Mucosa of gallbladder (tissue), 1 donor: ENCODE measurements around the gene ROBO1. TPM values are rescaled to one million over a fixed set of nuclear protein-coding genes. Genes with fewer than 3 reads are reported as not detected.

ENCODE experiments used
- DNase-seq: peaks from one replicate; pipeline ENCODE4 v3.0.0-alpha.2; 2020; ENCODE audit warnings: low spot score
- total RNA-seq: library from RNA; stranded (reverse); gene quantifications from one replicate; pipeline ENCODE4 v1.2.1, GENCODE V29; 2021
- donor health status: DM: no; HTN: no; CAD: no.

Gene ROBO1
- total RNA-seq, 1 donor from 2014 or later = 9.6 TPM

DNA sequence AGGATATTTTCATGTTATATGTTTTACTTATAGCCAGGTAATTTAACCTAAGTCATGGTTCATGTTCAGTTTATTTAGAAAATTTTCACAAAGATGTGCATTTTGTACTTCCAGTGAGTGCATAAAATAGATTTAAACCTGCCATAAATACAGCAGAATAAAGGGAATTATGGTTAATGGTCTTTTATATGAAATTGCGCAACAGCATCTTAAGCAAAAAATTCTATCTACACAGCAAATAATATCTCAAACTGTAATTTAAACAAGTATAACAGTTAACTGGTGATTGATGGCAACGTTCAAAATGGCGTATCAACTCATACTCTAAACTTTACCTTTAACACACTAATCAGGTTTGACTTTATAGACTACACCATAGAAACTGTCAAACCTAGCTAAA, 97.6 kb downstream of the ROBO1 start:
- DNase-seq = no peak

DNA sequence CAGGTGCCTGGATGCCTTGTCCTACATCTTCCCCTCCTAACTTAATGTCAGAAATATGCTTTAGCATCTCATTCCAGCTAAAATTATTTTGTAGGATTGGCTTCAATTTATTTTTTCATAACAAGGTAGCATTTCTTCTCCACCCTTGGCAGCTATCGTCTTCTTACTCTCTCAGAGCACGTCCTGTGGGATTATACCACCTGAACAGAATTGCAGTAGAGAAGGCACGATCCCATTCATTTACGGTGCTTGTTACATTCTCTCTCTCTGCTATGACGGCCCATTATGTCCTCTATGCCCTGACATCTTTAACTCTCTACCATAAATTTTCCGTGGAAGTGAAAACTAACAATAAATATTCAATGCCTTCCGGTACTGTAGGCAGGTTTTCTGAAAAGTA, 103.3 kb downstream of the ROBO1 start:
- no peak for DNase-seq

DNA sequence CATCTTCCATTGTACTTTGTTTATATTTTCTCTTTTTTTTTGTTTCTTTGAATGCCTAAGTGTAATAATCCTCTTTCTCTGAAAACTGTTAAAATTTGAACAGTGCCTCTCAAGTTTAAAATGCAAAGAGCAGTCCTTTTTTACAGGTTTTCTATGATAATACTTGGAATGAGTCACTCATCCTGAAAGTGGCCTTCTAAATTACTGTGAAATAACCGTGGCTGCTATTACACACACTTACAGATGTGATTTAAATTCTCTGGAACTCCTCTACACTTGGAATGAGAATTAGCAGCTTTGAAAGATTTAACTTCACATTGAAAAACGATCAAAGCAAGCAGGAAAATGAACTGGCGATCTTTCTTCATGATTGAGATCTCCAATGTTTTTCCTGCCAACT, 105.9 kb downstream of the ROBO1 start:
- no peak for DNase-seq

DNA sequence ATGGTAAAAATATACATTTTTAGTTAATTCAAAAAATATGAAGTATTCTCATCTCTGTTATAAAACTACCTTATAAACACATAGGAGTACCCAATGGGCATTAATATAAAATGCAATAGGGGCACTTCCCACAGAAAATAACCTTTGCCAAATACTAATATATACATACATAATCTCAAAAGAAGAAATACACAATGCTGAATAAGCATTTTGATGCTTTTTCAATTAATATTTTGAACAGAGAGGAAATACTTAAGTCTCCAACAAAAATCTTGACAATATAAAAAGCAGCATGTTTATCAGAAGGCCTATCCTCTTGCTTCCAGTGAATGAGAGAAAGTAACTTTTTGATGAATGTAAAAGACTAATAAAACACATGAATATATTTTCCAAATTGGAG, 110.7 kb downstream of the ROBO1 start:
- no peak for DNase-seq

DNA sequence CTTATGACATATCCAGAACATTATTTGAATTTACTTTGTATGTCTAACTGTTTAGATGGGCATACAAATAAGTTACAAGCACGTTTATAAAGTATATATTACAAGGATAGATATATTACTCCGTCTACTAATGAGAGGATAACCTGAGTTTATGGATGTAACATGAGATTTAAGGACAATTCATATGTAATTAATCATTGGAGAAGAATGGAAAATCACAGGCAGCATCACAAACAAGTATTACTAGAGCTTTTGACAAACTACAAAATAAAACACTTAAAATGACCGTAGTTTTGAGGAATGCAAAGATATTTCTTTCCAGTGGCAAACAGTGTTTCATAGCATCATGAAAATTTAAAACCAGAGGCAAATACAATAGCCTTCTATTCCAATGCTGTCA, 113.8 kb downstream of the ROBO1 start:
- no peak for DNase-seq

DNA sequence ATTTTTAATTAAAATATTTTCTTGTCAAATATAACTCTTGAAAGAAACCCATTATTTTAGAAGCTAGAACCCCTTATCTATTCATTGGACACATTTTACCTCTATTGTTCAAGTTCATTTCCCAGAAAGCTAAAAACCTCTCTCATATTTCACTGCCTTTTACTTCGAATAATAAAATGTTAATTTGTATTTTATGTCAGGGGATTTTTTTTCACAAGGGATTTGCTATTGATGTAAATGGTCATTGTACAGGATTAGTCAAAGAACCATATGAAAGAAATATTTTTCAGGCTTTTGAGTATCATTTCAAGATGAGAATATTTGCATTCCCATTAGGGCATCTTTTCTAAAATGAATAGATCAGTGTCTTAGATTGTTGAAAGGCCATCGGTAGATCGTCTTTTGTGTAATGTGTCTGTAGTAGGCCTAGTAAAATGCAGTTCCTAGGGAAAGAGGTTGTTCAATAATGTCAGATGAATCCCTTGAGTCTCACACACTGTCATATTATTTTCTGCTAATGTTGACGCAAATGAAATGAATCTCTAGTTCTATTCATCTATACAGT, 114.5 kb downstream of the ROBO1 start:
- DNase-seq = no peak

DNA sequence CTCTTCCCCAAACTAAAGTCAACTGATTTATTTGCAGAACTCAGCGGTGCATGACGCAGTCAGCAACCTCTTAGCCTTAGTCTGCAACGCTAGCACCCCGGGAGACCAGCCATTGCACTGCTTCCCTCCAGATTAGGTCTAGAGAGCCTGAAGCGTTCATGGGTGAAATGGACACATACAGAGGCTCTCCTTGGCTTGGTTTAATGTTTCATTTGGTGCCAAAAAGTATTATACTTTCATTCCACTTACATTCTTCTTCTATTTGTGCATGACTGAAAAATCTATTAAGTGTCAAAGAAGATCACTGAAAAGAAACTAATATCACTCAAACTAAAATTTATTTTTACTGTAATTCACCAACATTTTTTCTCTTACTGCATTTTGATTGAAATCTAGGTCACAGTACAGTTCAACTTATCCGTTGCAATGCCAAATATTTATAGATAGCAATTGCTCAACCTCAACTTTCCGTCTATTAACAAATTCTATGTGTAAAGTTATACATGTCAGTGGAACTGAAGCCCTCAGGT, 116.2 kb downstream of the ROBO1 start:
- no peak for DNase-seq

DNA sequence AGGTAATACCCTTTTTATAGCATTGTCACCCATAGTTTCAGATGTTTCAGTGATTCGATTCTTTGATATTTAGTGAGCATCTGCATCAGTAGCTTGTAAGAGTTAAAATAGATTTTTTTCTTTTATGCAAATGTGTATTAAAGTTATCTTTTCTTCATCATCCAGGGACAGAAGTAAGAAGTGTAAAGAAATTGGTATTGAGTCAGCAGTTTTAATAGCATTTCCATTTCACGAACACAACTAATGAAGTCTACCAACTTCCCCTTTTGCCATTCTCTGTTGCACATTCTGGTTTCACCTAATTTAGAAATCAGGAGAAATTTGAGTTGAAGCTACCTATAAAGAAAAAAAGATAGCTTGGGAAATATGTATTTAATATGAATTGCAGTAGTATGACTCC, 127.9 kb downstream of the ROBO1 start:
- no peak for DNase-seq

DNA sequence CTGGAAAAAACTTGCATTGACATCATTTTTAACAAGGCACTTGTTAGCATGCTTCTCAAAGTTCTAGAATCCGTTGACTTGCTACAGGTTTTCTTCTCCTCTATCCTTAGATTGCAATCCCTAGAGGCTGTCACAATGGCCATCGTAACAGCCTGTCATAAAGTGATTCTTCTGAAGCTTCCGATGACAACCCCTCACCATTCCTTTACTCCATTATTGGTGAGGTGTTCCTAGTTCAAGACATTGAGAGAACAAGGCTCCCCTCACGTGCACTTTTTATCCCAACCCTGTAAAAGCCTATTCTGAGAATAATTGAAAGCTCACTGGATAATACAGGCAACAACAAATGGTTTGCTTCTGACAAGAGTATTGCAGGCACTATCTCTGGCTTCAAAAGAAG, 131.4 kb downstream of the ROBO1 start:
- DNase-seq = no peak

DNA sequence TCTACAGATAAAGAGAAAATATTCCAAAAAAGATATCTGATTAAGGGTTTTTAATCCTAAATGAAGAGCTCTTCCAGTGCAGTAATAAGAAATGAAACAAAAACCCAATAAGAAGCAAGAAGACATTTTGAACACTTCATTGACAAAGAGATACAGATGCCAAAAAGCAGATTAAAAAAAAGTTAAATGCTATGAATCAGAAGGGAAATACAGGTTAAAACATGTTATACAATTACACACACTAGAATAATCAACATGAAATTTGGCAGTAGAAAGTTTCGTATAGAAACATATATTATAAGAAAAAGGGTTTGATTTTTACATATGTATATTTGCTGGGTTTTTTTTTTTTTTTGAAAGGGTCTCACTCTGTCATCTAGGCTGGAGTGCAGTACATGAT, 135.0 kb downstream of the ROBO1 start:
- DNase-seq = no peak

DNA sequence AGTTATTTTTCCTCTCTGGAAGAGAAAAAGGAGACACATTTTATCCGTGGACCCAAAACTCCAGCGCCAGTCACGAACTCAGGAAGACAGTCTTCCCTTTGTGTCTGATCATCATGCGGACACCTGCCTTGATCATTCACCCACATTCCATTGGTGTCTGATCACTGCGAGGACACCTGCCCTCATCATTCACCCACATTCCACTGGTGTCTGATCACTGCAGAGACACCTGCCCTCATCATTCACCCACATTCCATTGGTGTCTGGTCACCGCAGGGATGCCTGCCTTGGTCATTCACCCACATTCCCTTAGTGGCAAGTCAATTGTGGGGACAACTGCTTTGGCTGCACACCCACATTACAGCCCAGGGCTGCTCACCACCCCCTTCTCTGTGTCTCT, 148.9 kb downstream of the ROBO1 start:
- no peak for DNase-seq

DNA sequence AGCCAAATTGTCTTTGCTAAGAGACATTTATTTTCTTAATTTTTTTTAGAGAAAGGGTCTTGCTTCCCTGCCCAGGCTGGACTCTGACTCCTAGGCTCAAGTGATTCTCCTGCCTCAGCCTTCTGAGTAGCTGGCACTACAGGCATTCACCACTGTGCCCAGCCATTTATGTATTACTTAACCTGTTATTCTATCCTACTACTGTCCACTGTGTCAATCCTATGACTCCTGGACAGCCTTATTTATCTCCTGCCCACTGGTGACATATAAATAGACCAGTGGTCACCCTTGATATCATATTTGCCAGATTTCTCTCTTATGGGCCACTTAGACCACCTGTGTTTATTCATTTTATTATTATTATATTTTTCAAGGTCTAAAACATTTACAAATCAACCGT, 161.4 kb downstream of the ROBO1 start:
- no peak for DNase-seq

DNA sequence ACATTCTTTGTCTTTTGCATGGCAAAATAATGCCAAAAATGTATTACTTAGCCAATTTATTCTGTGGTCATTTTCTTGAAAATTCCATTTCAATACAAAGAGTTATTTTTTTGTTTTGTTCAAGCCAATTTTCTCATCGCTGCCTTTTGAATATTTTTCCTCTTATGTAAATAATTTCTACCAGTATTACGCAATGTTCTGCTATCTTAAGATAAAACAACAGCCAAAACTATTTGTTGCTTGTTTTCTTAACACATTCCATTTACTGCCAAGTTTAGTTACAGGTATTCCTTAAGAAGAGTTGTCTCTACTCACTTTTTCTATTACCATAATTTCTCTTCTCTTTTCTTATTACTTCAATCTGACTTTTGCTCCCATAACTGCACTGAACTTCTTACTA, 163.1 kb downstream of the ROBO1 start:
- DNase-seq = no peak

DNA sequence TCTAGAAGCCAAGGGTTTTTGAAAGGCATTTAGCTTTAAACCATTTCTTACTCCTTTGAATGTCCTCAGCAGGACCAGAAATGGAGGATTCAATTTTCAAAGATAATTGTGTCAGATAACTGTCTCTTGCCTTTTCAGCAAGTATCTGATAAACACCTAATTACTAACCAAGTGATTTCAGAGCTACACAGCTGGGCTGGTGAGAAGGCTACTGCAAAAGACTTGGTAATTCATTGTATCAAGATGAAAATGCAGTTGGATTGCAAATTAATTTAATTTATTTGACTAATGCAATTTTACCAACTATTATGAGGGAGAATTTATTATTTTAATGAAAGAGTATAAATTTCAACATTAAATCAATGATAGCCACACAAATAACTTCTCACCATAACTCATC, 165.4 kb downstream of the ROBO1 start:
- DNase-seq = no peak

DNA sequence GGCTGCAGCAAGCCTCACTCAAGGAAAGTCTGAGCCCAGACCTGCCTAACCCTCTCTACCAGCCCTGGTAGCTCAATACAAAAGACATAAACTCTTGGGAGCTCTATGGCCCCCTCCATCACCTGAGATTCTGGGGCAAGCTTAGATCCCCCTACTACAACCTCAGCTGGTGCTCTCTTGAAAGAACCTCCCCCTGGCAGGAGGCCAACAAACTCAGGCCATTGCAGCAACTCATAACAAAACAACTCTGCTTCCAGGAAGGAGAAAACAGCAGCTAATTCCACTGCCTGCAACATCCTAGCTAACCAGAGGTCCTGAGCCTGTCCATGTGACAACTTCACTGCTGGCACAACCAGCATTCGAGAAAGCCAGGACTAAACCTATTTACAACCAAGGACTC, 169.2 kb downstream of the ROBO1 start:
- no peak for DNase-seq

DNA sequence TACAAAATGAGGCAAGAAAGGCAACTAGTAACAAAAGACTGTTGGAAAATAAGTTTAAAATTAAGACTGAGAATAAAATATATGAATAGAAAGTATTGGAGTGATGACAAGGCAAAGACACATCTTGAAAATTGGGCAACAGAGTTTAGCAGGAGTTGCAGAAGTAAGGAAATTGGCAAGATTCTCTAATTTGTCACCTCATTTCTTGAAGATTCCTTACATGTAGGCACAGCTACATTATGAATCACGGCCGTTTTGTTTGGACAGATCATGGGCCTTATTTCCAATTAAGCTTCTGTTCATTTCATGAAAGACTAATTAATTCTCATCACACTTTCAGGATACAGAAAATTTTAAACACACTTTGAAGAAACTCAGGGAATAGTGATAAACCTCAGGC, 170.1 kb downstream of the ROBO1 start:
- no peak for DNase-seq

DNA sequence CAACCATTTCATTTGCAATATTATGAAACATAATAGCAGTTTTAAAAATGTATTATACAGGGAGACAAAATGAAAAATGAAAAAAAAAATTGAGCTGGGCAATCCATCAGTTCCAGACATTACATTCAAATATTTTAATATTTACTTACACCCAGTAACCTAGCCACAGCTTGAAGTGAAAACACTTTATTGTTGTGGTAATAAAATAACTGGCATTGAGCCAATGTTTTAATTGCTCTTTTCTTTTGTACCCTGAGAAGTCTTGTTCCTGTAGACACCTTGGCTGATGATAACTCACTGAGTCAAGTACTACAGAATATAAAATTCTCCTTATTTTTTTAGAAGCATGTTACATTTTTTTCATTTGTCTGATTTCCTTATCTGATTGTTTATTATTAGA, 180.6 kb downstream of the ROBO1 start:
- no peak for DNase-seq

DNA sequence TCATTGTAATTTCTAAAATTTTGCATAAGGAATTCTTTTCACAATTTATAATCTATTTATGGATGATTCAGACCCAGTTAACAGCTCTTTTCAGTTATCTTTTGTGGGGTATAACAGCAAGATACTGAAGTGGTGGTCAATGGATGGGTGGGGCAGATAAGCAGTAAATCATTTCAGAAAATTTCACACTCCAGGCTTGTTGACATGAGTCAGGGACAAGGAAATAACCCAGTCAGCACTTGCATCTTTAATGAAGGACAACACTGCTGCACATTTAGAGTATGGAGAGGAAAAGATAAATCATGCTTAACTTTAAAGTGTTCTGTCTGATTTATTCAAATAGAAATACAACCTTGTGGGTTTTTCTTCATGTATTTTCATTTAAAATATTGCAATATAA, 181.6 kb downstream of the ROBO1 start:
- DNase-seq = no peak

DNA sequence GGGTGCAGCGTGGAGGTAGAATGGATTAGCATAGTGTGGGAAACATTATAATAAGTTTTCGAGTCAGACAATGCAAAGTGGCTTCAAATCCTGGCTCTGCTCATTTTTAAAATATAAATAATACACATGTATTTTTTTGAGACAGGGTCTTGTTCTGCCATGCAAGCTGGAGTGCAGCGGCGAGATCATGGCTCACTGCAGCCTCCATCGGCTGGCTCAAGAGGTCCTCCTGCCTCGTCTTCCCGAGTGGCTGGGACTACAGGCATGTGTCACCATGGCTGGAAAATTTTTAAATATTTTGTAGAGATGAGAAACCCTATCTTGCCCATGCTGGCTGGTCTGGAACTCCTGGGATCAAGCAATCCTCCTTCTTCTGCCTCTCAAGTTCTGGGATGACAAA, 194.9 kb downstream of the ROBO1 start:
- no peak for DNase-seq

DNA sequence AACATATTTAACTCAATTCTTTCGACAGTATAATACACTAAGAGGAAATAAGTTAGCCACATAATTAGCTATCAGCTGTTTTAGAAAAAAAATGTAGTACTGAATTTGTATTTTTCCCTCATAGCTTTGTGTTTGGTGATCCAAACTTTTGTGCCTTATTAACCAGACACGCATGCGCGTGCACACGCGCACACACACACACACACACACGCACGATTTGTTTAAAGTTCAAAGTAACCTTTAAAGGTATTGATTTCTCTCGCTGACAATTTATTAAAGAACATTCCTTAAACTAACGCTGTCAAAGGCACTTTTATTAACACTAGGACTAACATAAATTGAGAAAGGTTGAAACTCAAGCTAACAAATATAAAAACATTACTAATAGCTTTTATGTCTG, 198.9 kb downstream of the ROBO1 start:
- peak; percentile 41 for DNase-seq

DNA sequence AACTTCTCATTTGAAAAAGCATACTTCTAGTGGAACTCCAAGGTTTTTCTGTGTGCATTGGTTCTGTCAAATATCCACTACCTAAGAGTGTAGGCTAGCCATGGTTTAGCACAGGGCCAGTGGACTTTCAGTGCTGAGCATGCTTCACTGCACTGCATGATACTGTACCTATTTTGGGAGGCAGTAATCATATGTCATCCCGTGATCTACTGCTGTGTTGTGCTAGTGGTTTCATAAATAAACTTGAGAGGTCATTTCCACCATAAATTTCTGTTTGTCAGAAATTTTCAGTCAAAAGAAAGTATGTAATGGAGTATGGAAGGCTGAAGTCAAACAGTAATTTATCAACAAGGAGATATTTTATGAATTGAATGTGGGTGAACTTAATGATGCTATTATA, 203.6 kb downstream of the ROBO1 start:
- DNase-seq = no peak

DNA sequence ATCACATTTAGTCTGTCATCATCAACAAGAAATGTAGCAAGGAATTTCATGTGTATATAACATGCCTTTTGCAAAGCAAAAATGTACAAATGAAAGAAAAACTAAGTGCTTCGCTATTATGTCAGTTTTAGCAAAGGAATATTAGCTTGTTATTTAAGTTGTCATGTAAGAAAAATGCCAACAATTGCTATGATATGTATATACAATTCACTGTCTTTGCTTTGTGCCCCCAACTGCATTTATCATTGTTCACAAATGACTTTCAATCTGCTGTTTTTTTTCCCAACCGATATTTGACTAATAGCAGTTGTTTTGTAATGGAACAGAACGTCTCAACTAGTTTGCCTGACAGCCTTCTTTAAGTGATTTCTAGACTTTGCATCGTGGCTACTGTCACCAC, 207.1 kb downstream of the ROBO1 start:
- no peak for DNase-seq

DNA sequence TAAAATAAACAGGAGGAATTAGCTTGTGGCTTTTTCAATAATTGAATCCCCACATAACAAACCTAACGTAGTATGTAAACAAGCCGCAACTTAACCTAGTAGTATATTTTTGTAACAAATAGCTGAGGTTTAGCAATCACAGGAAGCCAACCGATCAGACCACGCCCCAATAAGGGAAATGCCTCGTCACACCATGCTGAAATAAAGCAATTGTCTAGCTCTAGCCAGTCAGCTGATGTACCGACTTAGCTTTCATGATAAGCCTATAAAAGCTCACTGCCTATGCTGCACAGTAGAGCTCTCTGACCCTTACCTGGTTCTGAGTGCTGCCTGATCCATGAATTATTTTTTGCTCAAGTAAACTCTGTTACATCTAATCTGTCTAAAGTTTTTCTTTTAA, 208.9 kb downstream of the ROBO1 start:
- DNase-seq = no peak

DNA sequence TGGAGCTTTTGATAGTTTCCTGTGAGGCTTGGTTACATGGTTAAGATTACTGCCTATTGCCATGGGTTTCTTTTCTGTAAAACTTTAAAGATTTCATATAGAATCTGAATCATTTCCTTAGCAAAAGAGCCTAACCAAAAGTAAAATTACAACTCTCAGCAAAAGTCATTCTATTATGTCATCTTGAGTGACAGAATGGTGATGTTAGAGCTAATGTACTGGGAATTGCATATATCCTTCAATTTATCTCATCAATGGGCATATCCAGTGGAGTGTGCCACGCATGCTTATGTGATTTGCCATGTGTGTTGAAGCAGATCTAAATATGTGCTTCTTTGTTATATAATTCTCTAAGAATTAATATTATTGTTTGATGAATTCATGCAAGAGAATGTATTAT, 212.1 kb downstream of the ROBO1 start:
- DNase-seq = no peak

DNA sequence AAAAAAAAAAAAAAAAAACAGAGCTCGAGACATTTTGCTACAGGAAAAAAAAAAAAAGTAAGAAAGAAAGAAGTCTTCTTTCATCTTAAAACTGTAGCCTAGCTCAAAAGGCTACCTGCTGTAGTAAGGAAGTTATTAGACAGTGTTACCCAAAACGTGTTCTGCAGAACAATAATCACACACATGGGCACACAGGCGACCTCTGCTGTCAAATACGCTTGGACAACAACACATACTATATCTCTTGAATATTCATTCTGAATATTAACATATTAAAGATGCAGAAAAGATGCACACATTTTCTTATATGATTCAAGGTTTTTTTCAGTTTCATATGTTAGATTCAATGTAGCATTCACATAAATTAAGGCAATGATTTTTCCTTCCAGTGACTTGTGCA, 215.8 kb downstream of the ROBO1 start:
- no peak for DNase-seq
